Dedifferentiated amniotic fluid mesenchymal stem cell (primary cell): Measurements from ENCODE around the gene TTLL10.
"Not testable (repeated sequence)": the region's sequence is repeated elsewhere in the genome, so short reads cannot be mapped to it uniquely, and the experiment has no call there.

Source experiments
- DNase-seq: peaks from one replicate; pipeline ENCODE4 v3.0.0-alpha.2; 2016; ENCODE audit errors: extremely low spot score

The TTLL10 gene

GRCh38 chr1:1171546-1172340 lies 1.9 kb upstream of the TTLL10 start:
- DNase-seq, result no peak

- DNase-seq, result no peak
These were observed 453 bp upstream of the TTLL10 start for GRCh38 chr1:1173061-1173792.

- DNase-seq, result no peak
These were observed 1.8 kb downstream of the TTLL10 start for GRCh38 chr1:1175221-1176062.

GRCh38 chr1:1176063-1176761 lies 2.5 kb downstream of the TTLL10 start:
- DNase-seq, result not testable (repeated sequence)

- no peak for DNase-seq
These were observed 3.3 kb downstream of the TTLL10 start for GRCh38 chr1:1176931-1177330.

- no peak for DNase-seq
These were observed 3.9 kb downstream of the TTLL10 start for GRCh38 chr1:1177452-1178206.

- DNase-seq, result no peak
These were observed 5.2 kb downstream of the TTLL10 start for GRCh38 chr1:1178794-1179331.

GRCh38 chr1:1179346-1179982 lies 5.8 kb downstream of the TTLL10 start:
- DNase-seq, result no peak

GRCh38 chr1:1179983-1180861 lies 6.5 kb downstream of the TTLL10 start:
- DNase-seq, result no peak

- DNase-seq, result no peak
These were observed 7.7 kb downstream of the TTLL10 start for GRCh38 chr1:1181129-1181937.

GRCh38 chr1:1181938-1182410 lies 8.3 kb downstream of the TTLL10 start:
- no peak for DNase-seq

- DNase-seq, result no peak
These were observed 9.0 kb downstream of the TTLL10 start for GRCh38 chr1:1182491-1183220.

GRCh38 chr1:1183221-1183747 lies 9.6 kb downstream of the TTLL10 start:
- no peak for DNase-seq

GRCh38 chr1:1183833-1184775 lies 10.4 kb downstream of the TTLL10 start:
- DNase-seq, result no peak

- no peak for DNase-seq
These were observed 11.6 kb downstream of the TTLL10 start for GRCh38 chr1:1185101-1185765.
